IPS-18c (cell line): ENCODE data around the gene TSPO.
"Not testable (repeated sequence)": the region's sequence is repeated elsewhere in the genome, so short reads cannot be mapped to it uniquely, and the experiment has no call there.

Experiments
- H3K4me3 ChIP-seq: 2 replicates; pipeline ENCODE4 v1.7.0; 2013; ENCODE audit warnings: low read depth, mild to moderate bottlenecking, low read length, moderate library complexity; ENCODE audit not compliant: insufficient read depth
- H3K9me3 ChIP-seq: one replicate; pipeline ENCODE4 v1.6.1; 2013; ENCODE audit warnings: mild to moderate bottlenecking, low read length, moderate library complexity; ENCODE audit not compliant: control insufficient read depth, insufficient read depth

Gene TSPO

DNA sequence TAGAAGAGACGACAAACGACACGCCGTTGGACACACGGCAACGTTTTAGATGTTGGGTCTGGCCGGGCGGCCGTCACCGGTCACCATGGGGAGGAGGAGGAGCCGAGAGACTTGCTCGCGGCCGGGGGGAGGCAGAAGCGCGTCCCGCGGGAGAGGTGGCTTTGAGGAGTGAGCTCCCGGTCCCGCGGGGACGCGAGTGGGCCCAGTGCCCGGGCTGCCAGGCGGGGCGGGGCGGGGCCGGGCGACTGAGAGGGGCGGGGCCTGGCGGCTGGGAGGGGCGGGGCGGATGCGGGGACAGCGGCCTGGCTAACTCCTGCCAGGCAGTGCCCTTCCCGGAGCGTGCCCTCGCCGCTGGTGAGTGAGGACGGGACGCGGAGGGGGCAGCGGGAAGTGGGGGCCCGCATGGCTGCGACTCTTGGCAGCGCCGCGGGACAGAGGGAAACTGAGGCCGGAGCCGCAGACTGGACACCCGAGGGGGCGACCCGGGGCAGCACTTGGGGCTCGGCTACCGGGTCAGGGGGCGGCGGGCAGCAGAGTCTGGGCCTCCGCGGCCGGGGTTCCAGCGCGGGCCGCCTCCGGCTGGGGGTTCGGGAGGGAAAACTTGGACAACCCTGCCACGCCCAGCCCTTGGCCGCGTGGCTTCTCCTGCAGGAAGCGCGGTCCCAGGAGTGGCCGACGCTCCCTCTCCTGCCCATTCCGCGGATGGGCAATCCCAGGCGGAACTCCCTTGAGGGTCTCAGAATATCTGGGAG lies at the start of gene TSPO:
TSPO (plus strand) TSS at position 309 of the 752 bp plus-strand sequence. CDS start 7,680 bp downstream, outside the sequence.
- Histone ChIP-seq H3K9me3 (no peaks in the 10 kb centered on the region), H3K4me3 (peak within 1 kb of the TSS; percentile 46; the same call in 1 of the 2 replicates)

DNA sequence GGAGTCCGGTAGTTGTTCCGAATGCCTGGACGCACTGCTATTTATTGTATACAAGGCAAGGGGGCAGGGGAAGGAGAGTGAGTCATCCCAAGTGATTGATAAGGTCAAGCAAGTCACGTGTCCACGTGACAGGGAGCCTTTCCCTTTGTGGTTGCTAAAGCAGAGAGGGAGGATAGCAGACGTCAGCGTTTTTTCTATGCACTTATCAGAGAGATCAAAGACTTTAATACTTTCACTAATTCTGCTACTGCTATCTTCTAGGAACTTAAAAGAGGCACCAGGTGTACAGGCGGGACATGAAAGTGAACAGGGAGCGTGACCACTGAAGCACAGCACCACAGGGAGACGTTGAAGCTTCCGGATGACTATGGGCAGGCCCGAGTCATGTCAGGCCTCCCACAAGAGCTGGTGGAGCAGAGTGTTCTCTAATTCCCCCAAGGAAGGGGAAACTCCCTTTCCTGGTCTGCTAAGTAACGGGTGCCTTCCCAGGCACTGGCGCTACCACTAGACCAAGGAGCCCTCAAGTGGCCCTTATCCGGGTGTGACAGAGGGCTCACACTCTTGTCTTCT lies 47.2 kb upstream of the TSPO start:
- H3K4me3 ChIP-seq, H3K9me3 ChIP-seq: not testable (repeated sequence)

DNA sequence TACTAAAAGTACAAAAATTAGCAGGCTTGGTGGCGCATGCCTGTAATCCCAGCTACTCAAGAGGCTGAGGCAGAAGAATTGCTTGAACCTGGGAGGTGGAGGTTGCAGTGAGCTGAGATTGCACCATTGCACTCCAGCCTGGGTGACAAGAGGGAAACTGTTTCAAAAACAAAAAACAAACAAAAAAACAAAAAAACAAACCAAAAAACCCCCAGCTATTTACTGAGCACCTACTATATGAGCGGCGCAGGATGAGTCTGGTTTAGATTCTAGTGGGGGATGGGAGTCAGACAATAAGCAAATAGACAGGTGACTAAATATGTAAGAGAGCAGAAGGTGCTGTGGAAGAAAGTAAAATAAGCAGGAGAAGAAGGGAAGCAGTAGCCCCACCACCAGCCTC lies 46.4 kb upstream of the TSPO start:
- H3K9me3 ChIP-seq, H3K4me3 ChIP-seq: not testable (repeated sequence)

DNA sequence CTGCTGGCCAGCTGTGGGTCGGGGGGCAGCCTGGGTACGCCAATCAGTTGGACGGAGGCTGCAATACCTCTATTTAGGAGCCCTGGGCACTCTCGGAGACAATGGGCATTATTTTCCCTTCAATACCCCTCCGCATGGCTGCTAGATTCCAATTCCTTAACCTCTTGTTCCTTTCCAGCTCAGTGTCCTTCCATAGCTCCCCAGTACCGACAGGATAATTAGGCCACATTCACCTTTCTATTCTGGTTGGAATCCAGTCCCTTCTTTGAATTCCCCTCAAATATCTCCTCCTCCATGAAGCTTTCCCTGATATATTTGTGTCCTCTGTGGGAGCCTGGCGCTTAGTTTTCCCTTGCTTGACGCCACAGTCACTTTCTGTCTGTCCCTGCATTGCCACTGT lies 45.1 kb upstream of the TSPO start:
- Histone ChIP-seq H3K9me3 (no peaks in the 10 kb centered on the region), H3K4me3 (no peak overlapping the region)

DNA sequence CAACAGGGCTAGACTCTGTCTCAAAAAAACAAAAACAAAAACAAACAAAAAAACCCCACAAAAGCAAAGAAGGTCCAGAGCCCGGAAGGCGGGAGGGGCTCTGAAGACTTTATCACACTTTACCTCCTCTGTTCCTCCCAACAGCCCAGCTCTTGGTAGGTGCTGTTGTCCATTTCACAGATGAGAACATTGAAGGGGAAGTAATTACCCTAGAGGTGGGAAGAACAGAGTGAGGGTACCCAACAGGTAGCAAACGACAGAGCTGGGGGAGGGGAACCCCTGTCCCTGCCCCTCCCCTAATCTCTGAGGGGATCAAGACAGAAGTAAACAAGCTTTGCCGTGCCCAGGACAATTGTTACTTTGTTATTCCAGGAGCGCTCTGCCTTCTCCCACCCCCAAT lies 41.8 kb upstream of the TSPO start:
- H3K4me3 ChIP-seq = no peak overlapping the region; the same call in 1 of the 2 replicates
- no peaks in the 10 kb centered on the region for H3K9me3 ChIP-seq

DNA sequence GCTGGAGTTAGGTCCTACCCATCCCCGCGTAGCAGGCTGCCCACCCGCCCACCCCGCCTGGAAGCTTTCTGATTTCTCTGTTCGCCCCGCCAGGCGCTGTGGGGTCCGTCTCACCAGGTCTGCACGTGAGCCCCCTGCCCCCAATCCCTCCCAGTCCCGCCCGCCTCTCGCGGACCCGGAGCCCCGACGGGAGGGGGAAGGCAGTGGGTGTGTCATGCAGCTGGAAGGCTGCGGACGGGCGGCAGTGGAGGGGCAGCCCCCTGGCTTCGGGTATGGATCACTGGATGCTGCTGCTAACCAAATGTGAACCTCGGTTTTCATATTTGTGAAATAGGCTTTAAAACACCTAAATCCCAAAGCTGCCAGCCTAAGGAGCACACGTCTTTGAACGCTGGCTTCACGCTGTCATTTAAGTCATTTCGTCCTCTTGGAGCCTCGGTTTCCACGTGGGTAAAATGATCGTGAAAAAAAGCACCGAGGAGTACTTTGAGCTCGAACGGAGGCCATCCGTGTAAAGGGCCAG lies 41.4 kb upstream of the TSPO start:
- H3K9me3 ChIP-seq = no peaks in the 10 kb centered on the region
- H3K4me3 ChIP-seq = peak overlapping the region; percentile 40

DNA sequence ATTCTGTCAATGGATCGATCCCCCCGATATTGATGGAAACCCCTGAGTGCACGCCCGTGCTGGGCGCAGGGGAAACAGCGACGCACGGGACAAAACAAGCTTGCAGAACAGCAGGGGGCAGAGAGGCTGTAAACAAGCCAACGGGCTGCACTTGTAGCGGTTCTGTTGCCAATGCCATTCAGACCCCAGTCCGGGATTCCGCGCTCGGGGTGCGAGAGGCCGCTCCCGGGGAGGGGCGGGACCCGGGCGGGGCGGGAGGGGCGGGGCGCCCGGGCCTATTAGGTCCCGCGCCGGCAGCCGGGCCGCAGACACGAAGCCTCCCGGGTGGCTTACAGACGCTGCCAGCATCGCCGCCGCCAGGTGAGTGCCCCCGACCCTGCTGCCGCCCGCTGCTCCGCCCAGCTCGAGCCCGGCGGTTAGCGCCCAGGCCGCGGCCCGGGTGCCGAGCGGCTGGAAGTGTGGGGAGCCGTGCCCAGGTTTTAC lies 40.9 kb upstream of the TSPO start, which contains the start of gene BIK:
BIK (plus strand) TSS at position 307 of the 483 bp plus-strand sequence. CDS start 13,273 bp downstream, outside the sequence.
- H3K4me3 ChIP-seq = peak within 1 kb of the TSS; percentile 74
- no peaks in the 10 kb centered on the region for H3K9me3 ChIP-seq

DNA sequence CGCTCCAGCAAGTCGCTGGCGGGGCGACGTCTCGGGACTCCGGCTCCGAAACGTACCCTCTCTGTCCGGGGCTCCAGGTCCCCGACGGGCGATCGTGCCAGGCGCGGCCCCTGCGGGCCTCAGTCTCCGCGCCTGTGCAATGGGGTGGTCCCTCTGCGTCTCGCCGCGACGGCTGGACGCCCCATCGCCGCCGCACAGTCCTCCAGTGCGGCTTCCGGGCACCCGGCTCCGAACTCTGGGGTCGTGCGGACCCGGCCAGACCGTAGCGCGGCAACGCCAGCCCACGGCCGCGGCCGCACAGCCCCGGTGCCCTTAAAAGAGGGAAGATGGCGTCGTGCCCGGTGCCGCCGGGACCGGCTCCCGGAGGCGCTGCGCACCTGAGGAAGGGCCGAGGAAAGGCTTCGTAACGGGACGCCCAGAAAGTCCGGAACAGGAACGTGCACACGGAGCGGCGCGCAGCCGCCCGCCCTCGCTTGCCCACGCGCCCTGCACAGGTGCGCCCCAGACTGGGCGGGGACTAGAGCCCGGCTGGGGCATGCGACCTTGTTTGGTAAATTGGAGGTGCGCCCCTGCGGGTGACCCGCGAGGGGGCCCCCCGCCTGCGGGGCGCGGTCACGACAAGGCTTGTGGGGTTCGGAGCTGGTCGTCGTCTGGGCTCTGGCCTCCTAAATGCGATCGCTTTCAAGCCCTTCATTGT lies 40.3 kb upstream of the TSPO start:
- peak overlapping the region; percentile 74 for H3K4me3 ChIP-seq
- no peaks in the 10 kb centered on the region for H3K9me3 ChIP-seq

DNA sequence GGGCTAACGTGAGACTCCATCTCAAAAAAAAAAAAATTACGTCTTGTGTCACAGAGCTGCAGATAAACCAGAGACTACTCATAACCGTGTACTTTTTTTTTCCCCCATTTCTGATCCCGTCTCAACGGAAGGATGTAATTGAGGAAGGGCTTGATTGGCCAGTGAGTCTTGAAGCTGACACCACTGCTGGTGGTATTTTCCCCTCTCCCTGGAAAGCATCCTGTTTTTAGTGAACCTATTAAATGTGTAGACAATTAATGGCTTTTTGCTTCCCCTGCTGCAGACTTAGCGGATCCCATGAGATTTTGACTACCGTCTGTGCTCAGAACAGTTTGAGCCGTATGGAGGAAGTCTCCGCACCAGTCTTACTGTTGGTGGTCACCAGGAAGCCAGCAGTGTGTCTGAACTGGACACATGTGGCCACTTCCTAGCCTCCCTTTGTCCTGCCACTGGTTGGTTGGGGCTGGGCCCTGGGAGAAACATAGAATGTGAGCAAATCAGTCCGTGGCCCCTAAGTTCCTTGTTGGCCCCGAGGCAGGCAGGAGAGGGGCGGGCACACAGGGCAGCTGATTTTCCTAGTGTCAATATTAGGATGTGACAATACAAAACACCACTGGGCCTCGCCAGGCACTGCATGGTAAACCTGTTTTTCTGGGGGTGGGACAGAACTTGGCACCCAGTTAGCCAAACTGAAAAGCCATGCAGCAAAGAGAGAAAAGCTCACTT lies 37.7 kb upstream of the TSPO start:
- Histone ChIP-seq H3K9me3 (no peaks in the 10 kb centered on the region), H3K4me3 (no peak overlapping the region)

DNA sequence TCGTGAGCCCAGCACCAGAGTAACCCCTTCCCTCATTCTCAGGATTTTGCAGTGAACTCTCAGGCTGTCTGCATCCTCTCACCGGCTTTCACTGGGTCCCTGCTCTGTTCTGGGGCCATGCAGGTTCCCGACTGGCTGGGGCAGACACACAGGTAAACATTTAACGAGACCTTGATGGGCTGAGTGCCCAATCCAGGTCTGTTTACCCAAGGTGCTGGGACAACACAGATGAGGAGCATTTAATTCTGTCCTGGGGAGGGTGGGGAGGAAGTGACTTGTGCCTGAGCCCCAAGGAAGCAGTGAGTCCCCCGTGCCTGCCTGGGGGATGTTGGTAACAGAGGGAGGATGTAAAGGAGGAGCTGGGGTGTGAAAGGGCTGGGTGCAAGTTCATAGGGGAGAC lies 36.4 kb upstream of the TSPO start:
- Histone ChIP-seq H3K4me3 (no peak overlapping the region), H3K9me3 (no peaks in the 10 kb centered on the region)

DNA sequence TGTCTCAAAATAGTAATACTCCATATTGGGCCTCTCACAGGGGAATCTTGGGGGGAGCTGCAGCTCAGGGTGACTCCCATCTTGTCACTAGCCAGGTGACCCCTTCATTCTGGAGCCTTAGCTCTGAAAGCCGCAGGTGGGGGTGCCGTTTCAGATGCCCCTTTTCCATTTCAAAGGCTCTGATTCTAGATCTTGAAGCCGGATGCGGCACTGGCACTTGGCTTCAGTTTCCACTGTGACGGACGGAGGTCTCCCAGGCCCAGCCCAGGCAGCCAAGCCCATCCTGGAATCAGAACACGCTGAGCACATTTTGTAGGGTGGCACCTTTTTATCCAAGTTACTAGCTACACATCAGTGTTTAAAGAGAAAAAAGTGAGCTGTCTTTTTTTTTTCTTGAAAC lies 34.4 kb upstream of the TSPO start:
- Histone ChIP-seq H3K9me3 (no peaks in the 10 kb centered on the region), H3K4me3 (no peak overlapping the region)

DNA sequence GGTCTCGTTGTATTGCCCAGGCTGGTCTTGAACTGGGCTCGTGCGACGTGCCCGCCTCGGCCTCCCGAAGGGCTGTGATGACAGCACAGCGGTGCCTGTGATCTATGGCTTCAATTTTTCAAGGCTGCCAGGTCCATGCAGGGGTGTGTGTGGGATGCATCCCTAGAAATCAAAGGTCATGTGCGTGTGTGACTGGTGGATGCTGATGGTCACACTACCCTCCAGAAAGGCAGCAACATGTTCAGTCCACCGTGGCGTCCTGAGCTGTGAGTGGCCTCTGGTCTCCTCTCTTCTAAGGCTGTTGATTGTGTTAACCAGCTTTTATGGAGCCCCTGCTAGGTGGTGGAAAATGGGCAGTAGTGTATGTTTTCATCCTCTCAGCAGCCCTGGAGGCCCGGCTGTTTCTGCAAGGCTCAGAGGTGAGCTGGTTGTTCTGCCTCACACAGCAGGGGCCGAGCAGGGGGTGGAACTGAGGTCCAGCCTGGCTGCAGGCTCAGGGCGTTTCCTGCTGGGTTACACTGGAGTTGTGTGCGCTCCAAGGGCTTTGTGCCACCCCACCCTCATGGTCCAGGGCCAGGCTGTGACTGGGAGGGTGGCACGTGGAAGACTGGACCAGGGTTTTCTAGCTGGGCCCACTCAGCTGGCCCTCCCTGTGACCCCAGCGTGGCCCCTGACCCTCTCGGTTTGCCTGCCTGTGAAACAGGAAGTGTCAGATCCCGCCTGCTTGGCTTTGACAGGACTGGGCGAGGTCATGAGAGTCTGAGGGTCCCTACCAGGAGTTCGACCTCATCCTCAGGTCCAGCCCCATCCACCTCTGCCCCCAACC lies 33.1 kb upstream of the TSPO start:
- H3K4me3 ChIP-seq = no peak overlapping the region
- no peaks in the 10 kb centered on the region for H3K9me3 ChIP-seq

DNA sequence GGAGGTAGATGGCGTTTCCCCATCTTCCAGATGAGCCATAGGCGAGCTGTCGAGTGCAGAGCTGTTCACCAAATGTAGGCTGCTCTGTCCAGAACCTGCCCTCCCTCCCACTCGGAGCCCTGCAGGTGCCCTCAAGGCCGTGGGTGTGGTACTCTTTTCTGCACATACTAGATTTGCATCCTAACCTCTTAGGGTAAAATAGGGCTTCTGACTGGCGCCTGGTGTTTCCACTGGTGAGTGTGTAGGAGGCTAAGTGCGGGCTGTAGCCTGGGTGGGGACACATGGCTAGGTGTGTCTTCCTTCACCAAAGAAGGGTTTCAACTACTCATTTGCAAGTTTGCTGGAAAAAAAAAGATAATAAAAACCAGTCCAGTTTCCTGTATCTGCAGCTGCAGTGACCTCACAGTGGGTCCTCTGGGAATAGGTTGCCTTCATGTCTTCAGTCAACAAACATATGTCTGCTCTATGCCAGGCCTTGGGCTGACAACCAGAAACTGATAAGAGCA lies 32.4 kb upstream of the TSPO start:
- Histone ChIP-seq H3K4me3 (no peak overlapping the region), H3K9me3 (no peaks in the 10 kb centered on the region)

DNA sequence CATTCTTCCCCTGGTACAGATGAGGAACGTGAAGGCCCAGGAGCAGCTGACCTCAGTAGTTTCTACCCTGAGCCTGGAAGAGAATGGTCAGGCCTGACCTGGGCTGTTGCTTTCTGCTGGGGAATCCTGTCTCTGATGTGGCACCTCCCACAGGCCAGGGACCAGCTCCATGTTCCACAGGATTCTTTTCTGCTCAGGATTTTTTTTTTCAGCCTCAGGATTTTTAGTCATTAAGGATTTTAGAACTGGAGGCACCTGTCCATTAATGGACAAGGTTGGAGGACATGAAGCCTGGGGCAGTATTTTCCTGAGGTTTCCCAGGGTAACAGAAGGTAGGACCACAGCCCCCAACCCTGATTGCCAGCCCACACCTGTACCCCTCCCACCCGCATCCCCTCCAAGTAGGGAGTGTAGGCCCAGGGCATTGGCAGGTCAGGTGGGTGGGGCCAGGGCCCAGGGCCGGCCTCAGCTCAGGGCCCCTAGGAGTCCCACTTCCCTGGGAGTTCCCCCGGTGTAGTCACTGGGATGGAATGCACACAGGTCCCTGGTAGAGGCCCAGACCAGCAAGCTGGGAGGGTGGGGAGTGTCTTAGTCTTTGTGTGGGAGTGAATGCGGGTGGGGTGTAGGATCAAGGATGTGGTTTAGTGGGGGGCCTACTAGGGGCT lies 24.7 kb upstream of the TSPO start:
- H3K4me3 ChIP-seq = no peak overlapping the region
- H3K9me3 ChIP-seq = no peaks in the 10 kb centered on the region

DNA sequence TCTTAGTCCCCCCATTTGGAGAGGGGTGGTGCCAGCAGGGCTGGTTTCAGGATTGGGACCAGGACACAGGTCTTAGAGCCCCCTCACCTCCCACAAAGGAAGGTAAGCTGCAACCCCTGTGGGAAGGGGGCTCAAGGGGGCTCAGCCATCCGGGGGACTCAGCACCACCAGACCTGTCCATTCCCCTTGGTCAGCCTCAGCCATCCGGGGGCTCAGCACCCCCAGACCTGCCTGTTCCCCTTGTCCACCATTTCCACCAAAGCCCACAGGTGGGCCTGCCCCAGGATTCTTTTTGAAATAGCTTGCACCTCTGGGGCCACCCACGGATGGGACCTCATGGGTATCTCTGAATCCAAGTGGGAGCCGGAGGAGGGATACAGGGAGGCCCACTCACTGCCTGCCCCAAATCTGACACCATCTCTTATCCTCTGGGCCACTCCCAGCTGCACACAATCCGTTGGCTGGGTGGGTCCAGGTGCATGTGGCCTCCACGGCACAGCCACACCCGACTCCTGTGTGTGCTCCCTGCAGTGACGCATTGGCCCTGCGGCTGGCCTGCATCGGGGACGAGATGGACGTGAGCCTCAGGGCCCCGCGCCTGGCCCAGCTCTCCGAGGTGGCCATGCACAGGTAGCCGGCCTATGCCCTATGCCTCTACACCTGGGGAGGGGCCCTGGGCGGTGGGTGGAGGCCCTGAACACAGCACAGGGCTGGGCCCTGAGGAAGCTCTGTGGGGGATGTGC lies 24.0 kb upstream of the TSPO start:
- H3K4me3 ChIP-seq = no peak overlapping the region
- H3K9me3 ChIP-seq = no peaks in the 10 kb centered on the region
